Left lobe of liver (tissue), 2 donors: ENCODE data around the gene RADIL. TPM values are rescaled to one million over a fixed set of nuclear protein-coding genes. Genes with fewer than 3 reads are reported as not detected.
A peak's percentile ranks its signal among the peaks of the same experiment; 100 is the strongest.
"Not testable (repeated sequence)": the region's sequence is repeated elsewhere in the genome, so short reads cannot be mapped to it uniquely, and the experiment has no call there.

Experiments
- ATAC-seq: fragments of 200-7000 bp; cut with Tn5 transposase; one replicate; pipeline ENCODE4 v1.9.1; 2020; ENCODE audit warnings: mild to moderate bottlenecking, moderate library complexity
- DNase-seq: peaks from one replicate; pipeline ENCODE4 v3.0.0-alpha.2; 2020; ENCODE audit warnings: low spot score
- total RNA-seq: library from RNA; stranded (reverse); gene quantifications from one replicate; pipeline ENCODE4 v1.2.1, GENCODE V29; 2021
- donor health status: DM: no; HTN: no; CAD: no; lungs with moderate emphysema.
- donor health status: DM: no; HTN: yes; CAD: no.

The RADIL gene
- total RNA-seq, 1 donor from 2014 or later, result 0.40 TPM

DNA sequence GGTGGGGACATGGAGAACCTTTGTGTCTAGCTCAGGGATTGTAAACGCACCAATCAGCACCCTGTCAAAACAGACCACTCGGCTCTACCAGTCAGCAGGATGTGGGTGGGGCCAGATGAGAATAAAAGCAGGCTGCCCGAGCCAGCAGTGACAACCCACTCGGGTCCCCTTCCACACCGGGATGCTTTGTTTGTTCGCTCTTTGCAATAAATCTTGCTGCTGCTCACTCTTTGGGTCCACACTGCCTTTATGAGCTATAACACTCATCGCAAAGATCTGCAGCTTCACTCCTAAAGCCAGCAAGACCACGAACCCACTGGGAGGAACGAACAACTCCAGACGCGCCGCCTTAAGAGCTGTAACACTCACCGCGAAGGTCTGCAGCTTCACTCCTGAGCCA lies 89.3 kb downstream of the RADIL start:
- not testable (repeated sequence) for ATAC-seq, DNase-seq

DNA sequence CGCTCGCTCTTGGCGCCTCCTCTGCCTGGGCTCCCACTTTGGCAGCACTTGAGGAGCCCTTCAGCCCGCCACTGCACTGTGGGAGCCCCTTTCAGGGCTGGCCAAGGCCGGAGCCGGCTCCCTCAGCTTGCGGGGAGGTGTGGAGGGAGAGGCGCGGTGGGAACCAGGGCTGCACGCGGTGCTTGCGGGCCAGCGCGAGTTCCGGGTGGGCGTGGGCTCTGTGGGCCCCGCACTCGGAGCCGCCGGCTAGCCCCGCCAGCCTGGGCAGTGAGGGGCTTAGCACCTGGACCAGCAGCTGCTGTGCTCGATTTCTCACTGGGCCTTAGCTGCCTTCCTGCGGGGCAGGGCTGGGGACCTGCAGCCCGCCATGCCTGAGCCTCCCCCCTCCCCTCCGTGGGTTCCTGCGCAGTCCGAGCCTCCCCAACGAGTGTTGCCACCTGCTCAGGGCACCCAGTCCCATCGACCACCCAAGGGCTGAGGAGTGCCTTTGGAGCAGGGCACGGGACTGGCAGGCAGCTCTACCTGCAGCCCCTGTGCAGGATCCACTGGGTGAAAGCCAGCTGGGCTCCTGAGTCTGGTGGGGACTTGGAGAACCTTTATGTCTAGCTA lies 90.0 kb downstream of the RADIL start:
- not testable (repeated sequence) for ATAC-seq, DNase-seq

DNA sequence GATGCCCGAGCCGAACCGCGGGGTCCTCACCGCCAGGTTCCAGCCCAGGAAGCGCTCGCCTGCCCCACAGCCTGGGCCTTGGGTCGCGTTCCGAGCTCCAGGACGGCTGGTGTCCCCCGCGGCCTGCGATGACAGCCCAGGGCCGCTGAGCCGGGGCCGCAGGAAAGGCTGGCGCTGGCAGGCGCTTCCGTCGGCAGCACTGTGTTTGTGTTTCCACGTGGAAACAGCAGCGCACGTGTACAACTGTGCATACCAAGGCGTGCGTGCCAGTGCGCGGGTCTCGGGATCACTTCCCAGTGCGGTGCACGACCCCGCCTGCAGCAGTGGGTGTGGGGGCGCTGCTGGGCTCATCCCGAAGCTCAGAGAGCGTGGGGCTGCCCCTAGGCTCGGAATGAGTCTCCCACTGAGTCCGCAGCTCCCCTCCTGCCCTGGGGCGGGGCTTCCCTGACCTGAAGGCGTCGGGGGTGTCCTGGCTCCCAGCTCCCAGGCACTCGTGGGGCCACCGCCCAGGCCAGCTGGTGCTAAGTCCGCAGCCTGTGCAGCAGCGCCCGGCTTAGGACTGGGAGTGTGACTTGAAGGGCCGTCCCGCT lies 90.9 kb downstream of the RADIL start:
- ATAC-seq (peak; percentile 4), DNase-seq (no peak)

DNA sequence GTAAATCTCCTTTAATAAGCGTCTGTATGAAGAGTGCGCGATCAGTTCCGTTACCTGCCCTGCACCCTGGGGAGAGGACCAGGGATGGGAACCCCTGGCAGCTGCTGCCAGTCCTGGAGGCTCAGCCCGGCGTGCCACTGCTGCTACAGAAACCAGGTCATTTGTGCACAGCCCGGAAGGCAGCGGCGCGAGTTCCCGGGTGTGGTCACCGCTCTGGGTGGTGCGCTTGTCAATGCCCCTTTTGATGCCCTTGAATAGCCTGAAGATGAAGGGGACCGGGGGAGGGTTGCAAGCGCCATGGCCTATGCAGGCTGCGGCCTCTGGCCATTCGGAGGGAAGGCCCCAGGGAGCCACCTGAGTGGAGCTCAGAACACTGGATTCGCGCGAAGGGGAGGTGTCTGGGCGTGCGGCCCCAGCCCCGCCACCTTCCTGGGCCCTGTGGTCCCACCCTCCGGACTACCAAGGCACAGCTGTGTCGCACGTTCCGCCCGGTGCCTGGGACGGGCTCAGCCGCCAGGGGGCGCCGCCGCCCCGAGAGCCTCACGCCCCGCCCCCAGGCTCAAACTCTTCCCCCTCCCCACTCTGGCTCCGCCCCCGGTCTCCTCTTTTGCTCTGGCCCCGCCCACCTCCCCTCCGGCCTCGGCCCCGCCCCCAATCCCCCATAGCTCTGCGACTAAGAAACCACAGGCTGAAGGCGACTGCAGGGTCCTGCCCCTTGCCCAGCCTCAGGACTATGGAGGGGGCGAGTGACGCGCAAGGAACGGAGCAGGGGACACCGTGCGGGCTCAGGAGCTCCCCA lies 91.6 kb downstream of the RADIL start:
- ATAC-seq (peak; percentile 63), DNase-seq (no peak)

GRCh38 chr7:4791101-4791737 lies 92.3 kb downstream of the RADIL start:
- ATAC-seq (no peak), DNase-seq (no peak)

GRCh38 chr7:4790516-4790991 lies 93.0 kb downstream of the RADIL start:
- DNase-seq (no peak), ATAC-seq (no peak)

DNA sequence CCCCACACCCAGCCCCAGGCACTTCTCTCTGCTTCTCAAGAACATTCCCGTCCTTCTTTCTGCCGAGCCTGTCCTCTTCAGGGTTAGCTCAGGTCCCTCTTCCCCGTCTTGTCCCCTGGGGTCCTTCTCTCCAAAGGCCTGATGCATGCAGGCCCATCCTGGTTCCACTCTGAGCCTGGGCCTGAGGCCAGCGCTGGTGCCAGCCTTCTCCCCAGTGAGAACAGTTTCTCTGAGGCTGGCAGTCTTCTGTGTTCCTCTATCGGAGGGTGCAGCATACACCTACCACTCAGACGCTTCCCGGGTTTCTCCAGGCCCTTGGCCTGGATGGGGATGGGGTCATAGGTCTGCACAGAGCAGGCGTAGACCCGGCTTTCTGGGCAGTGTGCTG lies 93.4 kb downstream of the RADIL start:
- DNase-seq (no peak), ATAC-seq (no peak)

DNA sequence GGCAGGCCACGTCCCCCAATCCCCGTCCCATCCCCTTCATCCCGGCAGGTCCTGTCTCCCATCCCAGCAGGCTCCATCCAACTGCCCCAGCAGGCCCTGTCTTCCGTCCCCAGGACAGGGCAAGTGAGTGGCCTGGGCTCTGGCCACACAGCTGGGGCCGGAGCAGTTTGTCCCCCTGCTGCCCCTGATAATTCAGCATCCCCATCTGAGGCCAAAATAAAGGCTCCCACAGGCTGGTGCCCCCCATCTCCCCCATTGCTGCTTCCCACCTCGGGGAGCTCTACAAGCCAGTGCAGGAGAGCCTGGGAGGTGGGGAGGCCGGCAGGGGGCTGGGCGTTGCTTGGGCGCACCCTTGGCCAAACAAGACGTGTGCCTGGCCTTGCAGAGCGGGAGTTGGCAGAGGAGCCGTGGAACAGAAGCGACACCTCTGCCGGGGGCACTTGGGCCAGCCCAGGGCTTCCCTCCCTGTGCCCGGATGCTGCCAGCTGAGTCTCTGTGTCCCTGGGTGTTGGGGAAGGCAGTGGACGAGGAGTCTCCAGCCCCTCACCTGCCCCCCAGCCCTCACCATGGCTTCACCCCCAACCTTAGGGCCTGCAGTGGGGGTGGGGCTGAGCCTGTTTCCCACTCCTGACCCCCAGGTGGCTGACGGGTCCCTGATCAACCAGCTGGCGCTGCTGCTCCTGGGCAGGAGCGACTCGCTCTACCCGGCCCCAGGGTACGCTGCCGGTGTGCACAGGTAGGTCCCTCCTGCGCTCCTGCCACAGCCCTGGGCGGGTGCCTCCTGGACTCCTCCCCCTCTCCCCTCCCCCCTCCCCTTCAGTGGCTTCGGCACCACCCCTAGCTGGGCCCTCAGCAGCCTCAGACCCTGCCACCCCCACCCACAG lies 94.1 kb downstream of the RADIL start:
- DNase-seq (no peak), ATAC-seq (no peak)

- ATAC-seq (no peak), DNase-seq (no peak)
Observed at GRCh38 chr7:4788627-4789189, 94.8 kb downstream of the RADIL start.

DNA sequence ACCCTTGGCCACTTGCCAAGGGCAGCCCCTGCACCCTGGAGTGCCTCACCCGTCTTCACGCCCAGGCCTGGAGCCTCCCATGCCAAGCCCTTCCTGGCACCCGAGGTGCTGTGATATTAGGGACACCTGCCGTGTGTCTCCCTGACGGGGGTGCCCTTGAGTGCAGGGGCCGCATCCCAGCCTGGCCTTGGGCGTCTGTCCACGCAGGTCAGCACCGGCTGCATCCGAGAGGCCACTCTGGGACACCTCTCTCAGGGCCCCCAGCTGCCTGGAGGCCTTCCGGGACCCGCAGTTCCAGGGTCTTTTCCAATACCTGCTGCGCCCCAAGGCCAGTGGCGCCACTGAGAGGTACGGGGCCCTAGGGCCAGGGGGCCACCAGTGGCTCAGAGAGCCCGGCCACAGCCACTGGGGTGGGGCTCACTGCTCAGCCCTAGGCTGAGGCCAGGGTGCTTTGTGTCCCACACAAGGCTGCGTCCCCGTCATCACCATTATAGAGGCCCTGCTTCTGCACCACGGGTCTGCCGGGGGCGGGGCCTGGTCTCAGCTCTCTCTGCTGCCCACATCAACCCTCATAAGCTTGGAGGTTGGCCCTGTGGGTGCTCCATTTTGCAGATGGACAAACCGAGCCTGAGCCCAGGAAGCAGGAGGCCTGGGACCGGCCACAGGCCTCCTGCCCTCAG lies 95.4 kb downstream of the RADIL start:
- no peak for DNase-seq
- no peak for ATAC-seq

GRCh38 chr7:4787541-4787940 lies 96.0 kb downstream of the RADIL start:
- ATAC-seq (no peak), DNase-seq (no peak)

DNA sequence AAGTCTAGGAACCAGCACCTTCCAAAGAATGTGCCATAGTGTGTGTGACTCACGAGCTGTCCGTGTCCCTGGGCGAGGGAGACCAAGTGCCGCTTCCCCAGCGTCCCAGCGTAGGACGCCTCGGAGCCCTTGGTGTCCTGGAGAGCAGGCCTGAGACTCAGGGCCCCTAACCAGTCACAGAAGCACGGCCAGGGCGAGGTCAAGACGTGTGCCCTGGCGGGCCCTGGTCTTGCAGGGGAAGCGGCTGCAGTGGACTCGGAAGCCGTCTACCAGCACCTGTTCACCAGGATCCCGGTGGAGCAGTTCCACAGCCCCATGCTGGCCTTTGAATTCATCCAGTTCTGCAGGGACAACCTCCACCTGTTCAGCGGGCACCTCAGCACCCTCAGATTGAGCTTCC lies 97.5 kb downstream of the RADIL start:
- ATAC-seq (no peak), DNase-seq (no peak)

GRCh38 chr7:4785371-4785770 lies 98.1 kb downstream of the RADIL start:
- no peak for DNase-seq
- ATAC-seq, result no peak

DNA sequence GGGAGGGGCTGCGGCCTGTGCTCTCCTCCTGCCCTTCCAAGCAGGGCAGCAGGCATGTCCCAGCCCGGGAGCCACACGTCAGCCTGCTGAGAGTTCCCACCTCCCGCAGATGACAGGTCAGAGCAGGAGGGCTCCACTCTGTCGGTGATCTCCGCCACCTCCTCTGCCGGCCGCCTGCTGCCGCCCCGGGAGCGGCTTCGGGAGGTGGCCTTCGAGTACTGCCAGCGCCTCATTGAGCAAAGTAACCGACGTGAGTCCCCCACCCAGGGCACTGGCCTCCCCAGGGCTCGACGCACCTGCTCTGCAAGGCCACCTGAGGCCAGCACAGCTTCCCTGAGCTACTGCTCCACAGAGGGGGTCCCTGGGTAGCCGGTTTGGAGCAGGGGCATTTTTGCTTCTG lies 98.7 kb downstream of the RADIL start:
- no peak for ATAC-seq
- DNase-seq, result no peak

GRCh38 chr7:4783762-4784351 lies 99.7 kb downstream of the RADIL start:
- no peak for DNase-seq
- no peak for ATAC-seq

DNA sequence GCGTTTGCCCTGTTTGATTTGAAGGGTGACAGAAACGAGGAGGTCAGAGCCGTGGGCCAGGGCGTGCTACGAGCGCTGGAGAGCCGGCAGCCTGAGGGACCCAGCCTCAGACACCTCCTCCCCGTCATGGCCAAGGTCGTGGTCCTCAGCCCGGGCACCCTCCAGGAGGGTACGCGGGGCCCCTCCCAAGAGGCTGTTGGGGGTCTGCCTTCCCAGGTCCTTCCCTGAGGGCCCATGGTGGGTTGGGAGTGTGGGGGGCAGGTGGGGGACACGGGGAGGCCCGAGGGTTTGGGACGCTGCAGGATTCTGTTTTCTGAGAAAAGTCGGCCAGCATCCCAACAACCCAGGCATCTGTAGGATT lies 100.2 kb downstream of the RADIL start:
- ATAC-seq (no peak), DNase-seq (no peak)

DNA sequence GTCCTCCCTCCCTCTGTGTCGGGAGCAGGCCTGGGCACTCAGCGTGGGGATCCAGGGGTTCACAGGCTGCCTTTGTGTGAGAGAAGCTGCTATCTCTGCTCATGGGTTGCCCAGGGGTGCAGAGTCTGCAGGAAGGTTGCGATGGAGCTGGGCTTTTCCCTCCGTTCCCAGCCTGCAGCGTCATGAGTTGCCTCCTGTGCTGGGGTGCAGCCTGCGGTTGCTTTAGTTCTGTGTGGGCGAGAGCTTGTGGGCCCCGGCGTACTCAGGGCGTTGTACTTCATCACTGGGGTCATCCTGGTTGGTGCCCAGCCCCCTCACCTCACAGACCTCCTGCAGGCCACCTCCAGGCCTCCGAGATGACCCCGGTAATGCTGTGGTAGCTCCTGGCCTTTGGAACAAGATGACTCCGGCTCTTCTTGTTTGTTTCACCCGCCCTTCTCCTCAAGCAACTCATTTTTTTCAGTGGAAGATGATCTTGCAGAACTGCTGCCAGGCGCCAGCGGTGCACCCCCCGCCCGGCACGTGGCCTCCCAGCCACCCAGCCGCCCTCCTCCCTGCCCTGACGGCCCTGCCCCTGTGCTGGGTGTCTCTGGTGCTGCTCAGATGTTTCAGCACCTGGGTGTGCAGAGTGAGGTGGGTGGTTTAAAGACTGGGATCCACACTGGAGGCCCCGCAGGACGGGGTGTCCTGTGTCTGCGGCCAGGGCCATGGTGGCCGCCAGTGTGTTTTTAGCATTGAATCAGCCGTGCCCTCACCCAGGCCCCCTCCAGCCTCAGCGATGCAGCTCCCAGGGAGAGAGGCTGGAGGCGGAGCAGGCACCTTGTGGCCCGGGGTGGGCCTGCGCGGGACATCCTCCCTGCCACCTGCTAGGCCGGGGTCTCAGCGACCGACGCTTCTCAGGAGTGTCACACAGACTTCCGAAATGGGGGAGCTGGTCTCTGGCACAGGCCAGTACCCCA lies 100.9 kb downstream of the RADIL start:
- ATAC-seq (no peak), DNase-seq (no peak)

GRCh38 chr7:4781366-4782069 lies 102.0 kb downstream of the RADIL start:
- no peak for DNase-seq
- no peak for ATAC-seq
